Body of pancreas (tissue), 4 donors: Measurements from ENCODE around the gene HNRNPLL.

Experiments
- CTCF ChIP-seq, 7 experiments: fragments of 450-650 bp in 4 of 7; fragments of 200-600 bp in 3 of 7; sonication (generic) in 3 of 7; IDR thresholded peaks; one replicate each; pipeline ENCODE4 v1.5.1; 2016 to 2019; ENCODE audit warnings: antibody characterized with exemption in 7 of 7
- POLR2A ChIP-seq, 3 donors: fragments of 450-650 bp; IDR thresholded peaks; one replicate each; pipeline ENCODE4 v1.6.1; 2016; ENCODE audit warnings: antibody characterized with exemption in 3 of 3, mild to moderate bottlenecking in 2 of 3

DNA sequence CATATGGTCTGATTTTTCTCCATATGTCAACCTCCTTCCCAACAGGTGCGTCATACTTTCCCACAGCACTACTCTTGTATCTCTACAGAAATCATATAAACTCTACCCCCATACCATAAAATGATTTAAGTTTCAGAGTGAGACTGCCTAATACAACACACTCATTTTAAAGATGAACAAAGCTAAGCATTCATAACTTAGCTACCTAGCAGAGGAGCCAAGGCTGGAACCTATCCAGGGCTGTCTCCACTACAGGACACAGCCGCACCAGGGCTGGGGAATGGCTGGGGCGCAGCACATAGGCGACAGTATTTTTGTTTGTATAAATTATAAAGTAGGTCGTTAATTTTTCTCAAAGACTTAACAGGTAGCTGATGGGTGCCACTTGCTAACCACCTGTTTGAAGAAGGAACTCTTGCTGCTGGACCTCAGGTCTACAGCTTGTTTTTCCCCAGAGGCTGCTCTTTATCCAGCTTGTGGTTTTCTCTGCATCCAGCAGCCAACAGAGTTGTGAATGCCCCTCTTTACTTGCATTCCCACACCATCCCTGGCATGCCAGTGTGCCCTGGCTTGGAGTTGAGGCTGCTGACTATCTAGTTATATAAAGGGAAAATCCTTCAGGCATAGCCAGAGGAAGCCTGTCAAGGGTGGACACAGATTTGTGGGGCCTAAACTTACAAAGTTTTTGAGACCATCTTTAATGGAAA lies 62.0 kb downstream of the HNRNPLL start:
- TF ChIP-seq CTCF (IDR thresholded peaks at IDR 0.05) (no peak), POLR2A (IDR thresholded peaks at IDR 0.05) (no peak)
